ENCODE data around the gene OLIG1. TPM values are rescaled to one million over a fixed set of nuclear protein-coding genes. Genes with fewer than 3 reads are reported as not detected.

The OLIG1 gene
- total and polyA plus RNA-seq, 2 of the 4 experiments (the other 2 are of a cell fraction): not detected

DNA sequence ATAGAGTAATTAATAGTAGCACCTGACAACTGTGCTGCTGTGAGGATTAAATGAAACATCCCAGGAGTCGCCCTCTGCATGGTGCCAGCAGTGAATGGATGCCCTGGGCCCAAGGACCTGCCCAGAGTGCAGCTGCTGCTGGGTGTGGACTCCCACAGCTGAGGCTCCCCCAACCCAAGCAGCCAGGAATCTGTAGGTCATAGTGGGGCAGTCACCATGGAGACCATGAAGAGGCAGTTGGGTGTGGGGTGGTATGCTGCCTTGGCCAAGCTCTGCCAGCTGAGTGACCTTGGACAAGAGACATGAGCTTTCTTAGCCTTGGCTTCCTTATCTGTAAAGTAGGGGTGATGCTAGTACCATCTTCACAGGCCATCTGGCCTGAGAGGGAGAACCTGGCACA, 34.8 kb upstream of the OLIG1 start:
- no peak for ATAC-seq (ENCODE audit: low read depth)
- Histone ChIP-seq H2BK5ac (ENCODE audit: low read depth, low read length, poor library complexity, severe bottlenecking) (no peak overlapping the region), H3K36me3 (ENCODE audit: control insufficient read depth, insufficient read depth, low read length) (no peaks in the 10 kb centered on the region), H3K27ac (ENCODE audit: insufficient read depth, low read length) (no peak overlapping the region), H4K8ac (ENCODE audit: low read depth in 2 of 2, low read length in 2 of 2) (no peak overlapping the region), H3K9ac (ENCODE audit: low read depth, low read length) (no peak overlapping the region), H2BK120ac (ENCODE audit: low read depth, low read length) (no peak overlapping the region), H3K4me2 (ENCODE audit: low read depth, low read length) (no peak overlapping the region), H3K56ac (ENCODE audit: extremely low read depth, insufficient read depth, low read length) (no peak overlapping the region), H3K4me3 (ENCODE audit: insufficient read depth, low read depth, low read length) (no peak overlapping the region), H3K4ac (ENCODE audit: low read depth, low read length) (no peak overlapping the region), H3K18ac (ENCODE audit: low read depth, low read length) (no peak overlapping the region), H3K9me1 (ENCODE audit: insufficient read depth, low read length) (0 out of 2 replicates have a peak, but pooled peaks cover 4% of the 10 kb centered on the region), H3K4me1 (ENCODE audit: control insufficient read depth, insufficient read depth, low read length) (peaks cover 4% of the 10 kb centered on the region; the same call in 1 of the 2 replicates), H2AFZ (replicated peaks; ENCODE audit: low read length, poor library complexity) (no peak overlapping the region), H4K5ac (ENCODE audit: low read depth, low read length) (no peak overlapping the region), H4K20me1 (ENCODE audit: insufficient read depth, low read length) (no peaks in the 10 kb centered on the region), H2AK5ac (ENCODE audit: low read depth, low read length) (no peak overlapping the region), H4K91ac (ENCODE audit: insufficient read depth, low read depth, low read length) (no peak overlapping the region), H3K23ac (ENCODE audit: low read depth, low read length) (no peak overlapping the region), H3K9me3 (ENCODE audit: control insufficient read depth, insufficient read depth, low read length) (no peaks in the 10 kb centered on the region; the same call in 1 of the 2 replicates), H2AK9ac (replicated peaks; ENCODE audit: low read depth, low read length, poor library complexity) (no peak overlapping the region), H3K79me1 (ENCODE audit: low read depth in 1 of 2, low read length in 2 of 2) (no peaks in the 10 kb centered on the region), H3K27me3 (ENCODE audit: control insufficient read depth, insufficient read depth, low read length) (peaks cover 47% of the 10 kb centered on the region), H2BK20ac (ENCODE audit: low read depth, low read length) (no peak overlapping the region), H3K14ac (replicated peaks; ENCODE audit: low read depth, low read length) (no peak overlapping the region), H2BK15ac (ENCODE audit: low read depth, low read length) (no peak overlapping the region)
- BruUV-seq (replicated peaks): no TSS peak
- in situ Hi-C loops (cut with MboI; ENCODE audit: low sequenced_read_pairs) (no loop called here), dilution Hi-C loops (cut with HindIII; ENCODE audit: low sequenced_read_pairs, unreplicated experiment) (no loop called here), intact Hi-C loops (cut with micrococcal nuclease) (no loop called here)
- no peak for DNase-seq
- no CpG with 5 or more reads among the region's 1 CpG for WGBS, 2 experiments (ENCODE audit: extremely low coverage in 2 of 2, insufficient read length in 1 of 2)
- TF ChIP-seq MAZ (IDR thresholded peaks at IDR 0.05; ENCODE audit: borderline replicate concordance, low read depth, low read length): no peak
- TF ChIP-seq, protein P1, sequence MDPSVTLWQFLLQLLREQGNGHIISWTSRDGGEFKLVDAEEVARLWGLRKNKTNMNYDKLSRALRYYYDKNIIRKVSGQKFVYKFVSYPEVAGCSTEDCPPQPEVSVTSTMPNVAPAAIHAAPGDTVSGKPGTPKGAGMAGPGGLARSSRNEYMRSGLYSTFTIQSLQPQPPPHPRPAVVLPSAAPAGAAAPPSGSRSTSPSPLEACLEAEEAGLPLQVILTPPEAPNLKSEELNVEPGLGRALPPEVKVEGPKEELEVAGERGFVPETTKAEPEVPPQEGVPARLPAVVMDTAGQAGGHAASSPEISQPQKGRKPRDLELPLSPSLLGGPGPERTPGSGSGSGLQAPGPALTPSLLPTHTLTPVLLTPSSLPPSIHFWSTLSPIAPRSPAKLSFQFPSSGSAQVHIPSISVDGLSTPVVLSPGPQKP (IDR thresholded peaks at IDR 0.05; ENCODE audit: borderline replicate concordance, low read depth, low read length): no peak
- TF ChIP-seq POLR2A (IDR thresholded peaks at IDR 0.05; ENCODE audit: low read depth, low read length): no peak
- TF ChIP-seq NFE2L2 (IDR thresholded peaks at IDR 0.05; ENCODE audit: low read depth, low read length): no peak
- no peak for TF ChIP-seq MXI1 (IDR thresholded peaks at IDR 0.05; ENCODE audit: borderline replicate concordance, low read depth, low read length)
- no peak for TF ChIP-seq BHLHE40 (IDR thresholded peaks at IDR 0.05; ENCODE audit: low read depth, low read length)
- TF ChIP-seq RAD21 (IDR thresholded peaks at IDR 0.05; ENCODE audit: low read length): no peak
- TF ChIP-seq SMC3 (IDR thresholded peaks at IDR 0.05; ENCODE audit: low read depth, low read length): no peak
- no peak for TF ChIP-seq MAFK (IDR thresholded peaks at IDR 0.05; ENCODE audit: low read depth, low read length)
- no peak for TF ChIP-seq RCOR1 (IDR thresholded peaks at IDR 0.05; ENCODE audit: insufficient replicate concordance, low read length)
- TF ChIP-seq, protein P2, sequence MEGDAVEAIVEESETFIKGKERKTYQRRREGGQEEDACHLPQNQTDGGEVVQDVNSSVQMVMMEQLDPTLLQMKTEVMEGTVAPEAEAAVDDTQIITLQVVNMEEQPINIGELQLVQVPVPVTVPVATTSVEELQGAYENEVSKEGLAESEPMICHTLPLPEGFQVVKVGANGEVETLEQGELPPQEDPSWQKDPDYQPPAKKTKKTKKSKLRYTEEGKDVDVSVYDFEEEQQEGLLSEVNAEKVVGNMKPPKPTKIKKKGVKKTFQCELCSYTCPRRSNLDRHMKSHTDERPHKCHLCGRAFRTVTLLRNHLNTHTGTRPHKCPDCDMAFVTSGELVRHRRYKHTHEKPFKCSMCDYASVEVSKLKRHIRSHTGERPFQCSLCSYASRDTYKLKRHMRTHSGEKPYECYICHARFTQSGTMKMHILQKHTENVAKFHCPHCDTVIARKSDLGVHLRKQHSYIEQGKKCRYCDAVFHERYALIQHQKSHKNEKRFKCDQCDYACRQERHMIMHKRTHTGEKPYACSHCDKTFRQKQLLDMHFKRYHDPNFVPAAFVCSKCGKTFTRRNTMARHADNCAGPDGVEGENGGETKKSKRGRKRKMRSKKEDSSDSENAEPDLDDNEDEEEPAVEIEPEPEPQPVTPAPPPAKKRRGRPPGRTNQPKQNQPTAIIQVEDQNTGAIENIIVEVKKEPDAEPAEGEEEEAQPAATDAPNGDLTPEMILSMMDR (conservative IDR thresholded peaks at IDR 0.05; ENCODE audit: low read depth, low read length): no peak
- TF ChIP-seq CHD1 (IDR thresholded peaks at IDR 0.05; ENCODE audit: low read depth, low read length): no peak
- no peak for TF ChIP-seq CEBPB (IDR thresholded peaks at IDR 0.05; ENCODE audit: low read depth, low read length)
- TF ChIP-seq FOS (IDR thresholded peaks at IDR 0.05; ENCODE audit: low read depth, low read length): no peak
- TF ChIP-seq, protein P3, sequence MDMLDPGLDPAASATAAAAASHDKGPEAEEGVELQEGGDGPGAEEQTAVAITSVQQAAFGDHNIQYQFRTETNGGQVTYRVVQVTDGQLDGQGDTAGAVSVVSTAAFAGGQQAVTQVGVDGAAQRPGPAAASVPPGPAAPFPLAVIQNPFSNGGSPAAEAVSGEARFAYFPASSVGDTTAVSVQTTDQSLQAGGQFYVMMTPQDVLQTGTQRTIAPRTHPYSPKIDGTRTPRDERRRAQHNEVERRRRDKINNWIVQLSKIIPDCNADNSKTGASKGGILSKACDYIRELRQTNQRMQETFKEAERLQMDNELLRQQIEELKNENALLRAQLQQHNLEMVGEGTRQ (IDR thresholded peaks at IDR 0.05; ENCODE audit: low read depth, low read length): no peak
- ChIA-PET POLR2A (ENCODE audit: unreplicated experiment) (no interaction called here), CTCF (no interaction called here)
